RPMI8226 (cell line): Measurements from ENCODE around the gene ACOT13.
"Not testable (repeated sequence)": the region's sequence is repeated elsewhere in the genome, so short reads cannot be mapped to it uniquely, and the experiment has no call there.

Source experiments
- DNase-seq: peaks from one replicate; pipeline ENCODE4 v3.0.0-alpha.2; 2015

The ACOT13 gene

DNA sequence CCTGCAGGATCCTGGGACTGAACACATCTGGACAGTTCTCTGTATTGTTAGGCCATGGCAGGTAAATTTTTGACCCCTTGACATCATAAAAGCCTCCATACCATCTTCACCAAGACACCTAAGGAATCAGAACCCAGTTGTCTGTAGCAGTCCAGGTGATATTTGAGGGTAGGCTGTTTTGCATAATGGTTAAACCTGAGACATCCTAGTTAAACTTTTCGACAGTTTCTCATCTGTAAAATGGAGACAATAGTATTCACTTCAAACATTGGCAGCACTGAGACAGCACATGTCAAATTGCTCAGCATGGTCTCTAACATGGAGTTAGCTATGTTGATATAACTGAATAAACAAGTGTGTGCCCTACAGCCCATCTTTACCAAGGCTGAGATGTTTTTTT lies 27.3 kb downstream of the ACOT13 start:
- DNase-seq = no peak

GRCh38 chr6:24695635-24696034 lies 28.8 kb downstream of the ACOT13 start:
- DNase-seq = peak; percentile 52

DNA sequence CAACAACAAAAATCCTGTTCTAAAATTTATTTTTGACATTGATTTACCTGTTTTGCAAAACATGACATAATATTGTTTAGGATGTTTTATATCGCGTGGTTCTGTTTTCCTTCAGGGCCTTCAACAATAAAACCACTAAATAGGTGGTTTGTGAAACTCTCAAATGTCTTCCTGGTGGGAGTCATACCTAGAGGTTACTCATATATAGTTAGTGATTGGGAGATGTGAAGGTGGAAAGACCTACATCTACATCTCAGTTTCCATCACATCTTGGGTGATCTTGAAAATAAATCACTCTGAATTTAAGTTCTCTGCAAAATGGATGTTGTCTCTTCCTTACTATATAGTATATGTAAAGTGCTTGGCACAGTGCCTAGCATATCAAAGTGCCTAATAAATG lies 29.2 kb downstream of the ACOT13 start:
- no peak for DNase-seq

DNA sequence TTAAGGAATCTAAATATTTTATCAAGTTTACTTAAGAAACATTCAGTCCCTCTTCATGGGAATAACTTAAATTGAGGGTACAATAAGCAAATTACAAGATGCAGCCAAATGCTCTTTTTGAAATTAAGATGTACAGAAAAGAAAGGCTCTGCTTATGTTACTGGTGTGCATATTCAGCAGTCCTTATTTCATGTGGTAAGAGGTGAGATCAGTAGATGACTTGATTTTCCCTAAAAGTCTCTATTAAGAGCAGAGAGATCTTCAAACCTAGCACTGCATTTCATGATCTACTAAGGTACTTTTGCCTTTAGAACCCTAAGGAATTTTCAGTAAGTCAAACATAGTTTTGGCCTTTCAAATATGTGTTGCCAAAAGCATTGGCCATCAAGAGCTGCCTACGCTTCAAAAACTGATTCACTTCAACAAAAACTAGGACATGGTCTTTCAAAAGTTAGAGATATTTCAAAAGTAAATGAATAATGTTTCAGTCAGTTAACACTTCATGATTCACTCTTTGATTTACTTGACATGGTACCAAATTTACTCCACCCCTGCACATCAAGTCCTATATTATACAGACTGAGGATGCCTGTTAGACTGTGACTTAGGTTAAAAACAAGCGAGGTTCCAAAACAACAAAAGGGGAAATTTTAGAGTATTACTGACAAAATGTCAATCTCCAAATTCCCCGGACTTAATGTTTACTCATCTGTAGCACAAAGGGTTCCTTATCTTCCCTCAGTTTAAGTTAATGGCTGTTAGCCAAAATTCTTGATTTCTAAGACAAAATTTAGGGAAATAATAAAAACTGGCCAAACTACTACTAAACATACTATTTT lies 32.9 kb downstream of the ACOT13 start:
- DNase-seq = no peak

DNA sequence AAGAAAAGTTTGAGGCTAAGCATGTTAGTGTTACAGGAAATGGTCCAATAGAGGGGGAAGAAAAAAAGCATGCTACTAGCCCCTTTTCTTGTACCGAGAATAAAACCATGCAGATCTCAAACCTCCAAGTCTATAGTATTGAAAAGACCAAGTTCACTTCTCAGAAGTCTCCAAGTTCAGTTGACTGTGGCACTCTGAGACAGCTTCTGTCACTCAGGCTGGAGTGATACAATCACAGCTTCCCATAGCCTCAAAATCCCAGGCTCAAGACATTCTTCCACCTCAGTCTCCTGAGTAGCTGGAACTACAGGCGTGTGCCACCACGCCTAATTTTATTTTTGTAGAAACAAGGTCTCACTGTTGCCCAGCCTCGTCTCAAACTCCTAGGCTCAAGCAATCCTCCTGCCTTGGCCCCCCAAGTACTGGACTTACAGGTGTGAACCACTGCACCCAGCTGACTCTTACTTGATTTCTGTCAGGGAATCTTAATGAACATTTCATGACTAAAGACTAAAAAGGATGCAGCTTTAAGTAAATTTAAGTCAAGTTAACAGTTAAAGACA lies 35.9 kb downstream of the ACOT13 start:
- DNase-seq = no peak

- DNase-seq = no peak
Observed at GRCh38 chr6:24704468-24704867, 37.6 kb downstream of the ACOT13 start.

DNA sequence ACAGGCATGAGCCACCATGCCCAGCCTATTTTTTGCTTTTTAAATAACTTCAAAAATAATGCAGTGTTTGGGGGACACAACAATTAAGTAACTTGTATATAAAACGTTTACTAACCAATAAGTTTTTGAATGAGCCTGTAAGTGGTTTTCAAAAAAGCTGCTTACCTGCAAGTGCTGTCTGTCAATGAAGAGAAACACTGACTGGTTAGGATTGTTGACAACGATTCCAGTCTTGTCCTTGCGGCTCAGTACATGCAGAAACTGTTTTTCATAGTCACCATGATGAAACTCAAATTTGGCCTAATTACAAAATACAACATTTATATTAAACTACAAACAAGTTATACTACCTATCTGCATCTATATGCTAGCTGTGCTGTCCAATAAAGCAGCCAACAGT lies 41.7 kb downstream of the ACOT13 start:
- DNase-seq = no peak

DNA sequence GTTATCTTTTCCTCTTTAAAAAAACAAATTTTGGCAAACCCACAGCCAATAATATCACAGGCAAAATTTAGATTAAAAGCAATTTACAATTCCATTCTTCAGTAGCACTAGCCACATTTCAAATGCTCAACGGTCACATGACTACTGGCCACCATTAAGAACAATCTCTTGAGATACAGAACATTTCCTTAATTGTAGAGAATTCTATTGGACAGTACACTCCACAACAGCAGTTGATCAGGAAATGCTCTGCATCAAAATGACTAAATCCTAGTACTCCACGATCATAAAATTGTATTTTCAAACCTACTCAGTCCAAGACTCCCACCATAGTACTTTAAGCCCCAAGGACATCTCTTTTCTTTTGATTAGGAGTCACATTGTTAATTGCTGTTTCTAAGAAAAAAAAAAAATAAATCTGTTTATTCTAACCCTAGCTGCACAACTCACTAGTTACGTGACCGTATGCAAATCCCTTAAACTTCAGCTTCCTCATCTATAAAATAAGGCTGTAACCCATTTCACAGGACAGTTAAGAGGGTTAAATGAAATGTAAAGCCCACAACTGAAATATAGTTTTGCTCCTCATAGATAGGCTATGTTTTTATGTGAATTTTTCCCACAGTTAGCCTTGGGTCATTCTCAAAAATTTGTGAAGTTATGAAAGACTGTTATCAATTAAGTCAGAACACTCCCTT lies 42.3 kb downstream of the ACOT13 start:
- no peak for DNase-seq

GRCh38 chr6:24710519-24711303 lies 43.8 kb downstream of the ACOT13 start:
- no peak for DNase-seq

DNA sequence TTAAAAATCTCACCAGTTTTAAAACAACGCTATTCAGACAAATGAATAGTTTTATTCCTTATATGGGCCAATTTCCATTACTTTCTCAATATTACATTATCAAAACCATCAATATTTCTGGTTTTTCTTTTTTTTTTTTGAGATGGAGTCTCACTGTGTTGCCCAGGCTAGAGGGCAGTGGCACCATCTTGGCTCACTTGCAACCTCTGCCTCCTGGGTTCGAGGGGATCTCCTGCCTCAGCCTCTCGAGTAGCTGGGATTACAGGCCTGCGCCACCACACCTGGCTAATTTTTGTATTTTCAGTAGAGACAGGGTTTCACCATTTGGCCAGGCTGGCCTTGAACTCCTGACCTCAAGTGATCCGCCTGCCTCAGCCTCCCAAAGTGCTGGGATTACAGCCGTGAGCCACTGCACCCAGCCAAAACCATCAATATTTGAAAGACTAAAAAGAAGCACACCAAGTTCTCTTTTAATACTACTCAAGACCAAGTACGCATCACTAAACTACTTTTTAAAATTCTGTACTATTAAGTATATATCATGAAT lies 49.8 kb downstream of the ACOT13 start:
- DNase-seq = not testable (repeated sequence)

GRCh38 chr6:24718449-24719124 lies 51.7 kb downstream of the ACOT13 start:
- no peak for DNase-seq

- DNase-seq = peak; percentile 70
Observed at GRCh38 chr6:24719125-24719971, 52.5 kb downstream of the ACOT13 start, which contains the start of gene C6orf62. Gene C6orf62, minus strand, starts transcription at chr6:24719154. Its CDS starts 486 bp downstream, at chr6:24718668.

GRCh38 chr6:24720131-24720603 lies 53.3 kb downstream of the ACOT13 start:
- DNase-seq = peak; percentile 73

DNA sequence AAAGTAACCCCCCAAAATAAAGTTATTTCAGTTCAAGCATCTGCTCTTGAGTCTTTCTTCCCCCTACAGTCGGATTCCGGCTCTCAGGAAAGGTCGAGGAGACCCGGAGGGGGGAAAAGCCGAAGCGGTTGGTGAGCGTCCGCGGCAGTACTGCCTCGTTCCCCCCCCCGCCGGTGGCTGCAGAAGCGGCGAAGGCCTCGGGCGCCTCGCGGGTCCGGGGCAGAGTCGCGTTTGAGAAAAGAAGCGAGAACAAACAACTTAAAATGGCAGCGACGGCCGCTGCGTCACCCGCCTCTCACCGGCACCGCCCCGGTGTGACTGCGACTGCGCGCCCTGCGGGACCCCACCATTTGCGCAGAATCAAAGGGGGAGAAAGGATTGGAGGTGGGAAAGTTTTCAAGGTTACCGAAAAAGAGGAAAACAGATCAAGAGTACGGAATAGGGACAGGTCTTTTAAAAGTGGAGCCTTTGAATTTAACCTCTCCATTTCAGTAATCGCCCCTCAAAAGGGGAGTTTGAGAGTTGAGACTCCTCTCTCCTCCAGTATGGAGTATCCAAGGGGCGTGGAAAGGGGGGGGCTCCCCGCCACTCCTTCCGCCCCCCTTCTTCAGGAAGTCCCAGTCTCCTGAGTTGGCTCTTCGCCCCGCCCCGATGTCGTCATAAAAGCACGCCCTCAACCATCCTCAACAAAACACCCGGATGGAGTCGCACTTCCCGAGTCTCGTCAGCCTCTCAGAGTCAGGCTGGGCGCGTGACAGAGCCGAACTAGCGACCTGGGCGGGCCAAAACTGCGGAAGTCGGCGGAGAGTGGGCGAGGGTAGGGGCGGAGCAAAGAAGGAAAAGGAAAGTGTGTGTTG lies 54.0 kb downstream of the ACOT13 start:
- DNase-seq = peak; percentile 100

DNA sequence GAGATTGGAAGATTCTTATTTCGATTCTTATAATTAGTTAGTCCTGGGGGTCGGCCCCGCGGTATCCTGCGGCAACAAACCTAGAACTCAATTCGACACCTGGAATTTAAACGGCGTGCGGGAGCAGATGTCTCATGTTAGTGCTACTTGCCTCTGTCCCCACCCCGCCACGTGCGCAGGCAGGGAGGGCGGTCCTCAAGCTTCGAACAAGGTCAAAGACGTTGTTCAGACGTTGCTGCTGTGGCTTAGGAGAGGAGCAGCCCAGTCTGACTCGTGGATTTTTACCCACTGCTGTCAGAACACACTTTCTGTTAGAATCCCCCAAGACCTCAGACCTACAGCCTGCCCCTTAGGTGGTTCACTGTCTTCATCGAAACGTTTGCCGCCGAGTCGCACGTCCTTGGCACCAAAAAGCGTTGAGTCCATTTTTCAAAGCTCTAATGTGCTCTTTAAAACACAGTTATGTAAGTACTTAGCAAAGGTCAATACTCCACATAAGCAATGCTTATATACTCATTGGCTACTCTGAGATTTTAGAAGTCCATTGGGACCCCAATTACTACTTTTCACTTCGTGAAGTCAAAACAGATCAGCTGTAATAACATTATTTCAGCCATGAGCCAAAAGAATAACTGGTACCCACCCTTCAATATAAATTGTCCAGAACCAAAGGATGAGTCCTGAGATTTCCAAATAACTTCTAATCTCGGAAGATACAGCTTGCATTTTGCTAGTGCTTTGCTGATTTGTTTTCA lies 54.8 kb downstream of the ACOT13 start:
- DNase-seq = peak; percentile 92

- no peak for DNase-seq
Observed at GRCh38 chr6:24723270-24723669, 56.4 kb downstream of the ACOT13 start.

DNA sequence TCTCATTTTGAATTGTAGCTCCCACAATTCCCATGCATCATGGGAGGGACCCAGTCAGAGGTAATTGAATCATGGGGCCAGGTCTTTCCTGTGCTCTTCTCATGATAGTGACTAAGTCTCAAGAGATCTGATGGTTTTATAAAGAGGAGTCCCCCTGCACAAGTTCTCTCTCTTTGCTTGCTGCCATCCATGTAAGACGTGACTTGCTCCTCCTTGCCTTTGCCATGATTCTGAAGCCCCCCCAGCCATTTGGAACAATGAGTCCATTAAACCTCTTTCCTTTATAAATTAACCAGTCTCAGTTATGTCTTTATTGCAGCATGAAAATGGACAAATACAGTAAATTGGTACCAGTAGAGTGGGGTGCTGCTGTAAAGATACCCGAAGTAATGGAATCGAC lies 63.8 kb downstream of the ACOT13 start:
- not testable (repeated sequence) for DNase-seq

DNA sequence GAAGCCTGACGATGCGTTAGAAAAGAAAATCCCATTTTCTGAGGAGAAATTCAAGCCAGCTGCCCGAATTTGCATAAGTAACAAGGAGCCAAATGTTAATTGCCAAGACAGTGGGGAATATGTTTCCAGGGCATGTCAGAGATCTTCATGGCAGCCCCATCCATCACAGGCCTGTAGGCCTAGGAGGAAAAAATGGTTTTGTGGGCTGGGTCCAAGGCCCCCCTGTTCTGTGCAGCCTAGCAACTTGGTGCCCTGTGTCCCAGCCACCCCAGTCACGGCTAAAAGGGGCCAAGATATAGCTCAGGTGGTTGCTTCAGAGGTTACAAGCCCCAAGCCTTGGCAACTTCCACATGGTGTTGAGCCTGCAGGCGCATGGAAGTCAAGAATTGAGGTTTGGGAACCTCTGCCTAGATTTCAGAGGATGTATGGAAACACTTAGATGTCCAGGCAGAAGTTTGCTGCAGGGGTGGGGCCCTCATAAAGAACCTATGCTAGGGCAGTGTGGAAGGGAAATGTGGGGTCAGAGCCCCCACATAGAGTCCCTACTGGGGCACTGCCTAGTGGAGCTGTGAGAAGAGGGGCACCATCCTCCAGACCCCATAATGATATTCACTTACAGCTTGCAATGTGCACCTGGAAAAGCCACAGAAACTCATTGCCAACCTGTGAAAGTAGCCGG lies 64.7 kb downstream of the ACOT13 start:
- not testable (repeated sequence) for DNase-seq

DNA sequence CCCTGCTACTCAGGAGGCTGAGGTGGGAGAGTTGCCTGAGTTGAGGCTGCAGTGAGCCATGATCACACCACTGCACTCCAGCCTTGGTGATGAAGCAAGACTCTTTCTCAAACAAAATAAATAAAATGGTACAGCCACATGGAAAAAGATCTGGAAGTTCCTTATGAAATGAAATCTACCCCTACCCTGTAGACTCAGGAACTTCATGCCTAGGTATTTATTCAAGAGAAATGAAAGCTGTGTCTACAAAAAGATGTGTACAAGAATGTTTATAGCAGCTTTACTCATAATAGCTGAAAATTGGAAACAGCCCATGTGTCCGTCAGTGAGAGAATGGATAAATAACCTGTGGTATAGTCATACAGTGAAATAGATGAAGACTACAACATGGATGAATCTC lies 67.3 kb downstream of the ACOT13 start:
- no peak for DNase-seq
